Measurements from ENCODE around the gene PLXDC1.
A peak's percentile ranks its signal among the peaks of the same experiment; 100 is the strongest.

PLXDC1 gene

GRCh38 chr17:39151150-39151942 is at the start of gene PLXDC1:
PLXDC1 (minus strand) TSS chr17:39151637; CDS start chr17:39151437, 200 bp downstream.
- DNase-seq (ENCODE audit: low read depth) = no peak

GRCh38 chr17:39200957-39201510 is 49.6 kb upstream of the PLXDC1 start:
- no peak for DNase-seq (ENCODE audit: low read depth)

GRCh38 chr17:39200070-39200879 is 48.8 kb upstream of the PLXDC1 start, which contains the start of gene RPL19:
RPL19 (plus strand) TSS chr17:39200283; CDS start chr17:39200345, 62 bp downstream.
- peak; percentile 67 for DNase-seq (ENCODE audit: low read depth)

GRCh38 chr17:39199820-39200069 is 48.3 kb upstream of the PLXDC1 start:
- DNase-seq (ENCODE audit: low read depth) = peak; percentile 79

GRCh38 chr17:39198186-39198566 is 46.7 kb upstream of the PLXDC1 start:
- no peak for DNase-seq (ENCODE audit: low read depth)

GRCh38 chr17:39197380-39198185 is 46.1 kb upstream of the PLXDC1 start, which contains the start of gene CACNB1:
CACNB1 (minus strand) TSS chr17:39197669; CDS start chr17:39197495, 174 bp downstream.
- peak; percentile 69 for DNase-seq (ENCODE audit: low read depth)

- no peak for DNase-seq (ENCODE audit: low read depth)
Measured at GRCh38 chr17:39196808-39197291, 45.4 kb upstream of the PLXDC1 start.

- DNase-seq (ENCODE audit: low read depth) = no peak
Measured at GRCh38 chr17:39196241-39196807, 44.9 kb upstream of the PLXDC1 start.

GRCh38 chr17:39195568-39196160 is 44.2 kb upstream of the PLXDC1 start:
- DNase-seq (ENCODE audit: low read depth) = no peak

- DNase-seq (ENCODE audit: low read depth) = no peak
Measured at GRCh38 chr17:39194985-39195524, 43.6 kb upstream of the PLXDC1 start.

- DNase-seq (ENCODE audit: low read depth) = no peak
Measured at GRCh38 chr17:39194089-39194984, 42.9 kb upstream of the PLXDC1 start.

- DNase-seq (ENCODE audit: low read depth) = no peak
Measured at GRCh38 chr17:39193346-39193745, 41.9 kb upstream of the PLXDC1 start.

GRCh38 chr17:39192901-39193300 is 41.5 kb upstream of the PLXDC1 start:
- no peak for DNase-seq (ENCODE audit: low read depth)

- no peak for DNase-seq (ENCODE audit: low read depth)
Measured at GRCh38 chr17:39191750-39192510, 40.5 kb upstream of the PLXDC1 start.

GRCh38 chr17:39187152-39187830 is 35.9 kb upstream of the PLXDC1 start:
- no peak for DNase-seq (ENCODE audit: low read depth)

- no peak for DNase-seq (ENCODE audit: low read depth)
Measured at GRCh38 chr17:39186481-39187002, 35.1 kb upstream of the PLXDC1 start.

GRCh38 chr17:39183720-39184119 is 32.3 kb upstream of the PLXDC1 start:
- DNase-seq (ENCODE audit: low read depth) = no peak

- DNase-seq (ENCODE audit: low read depth) = no peak
Measured at GRCh38 chr17:39183045-39183444, 31.6 kb upstream of the PLXDC1 start.
